Stomach (tissue), 19 donors: Measurements from ENCODE around the gene RBMY1B. TPM values are rescaled to one million over a fixed set of nuclear protein-coding genes. Genes with fewer than 3 reads are reported as not detected.
"Not testable (repeated sequence)": the region's sequence is repeated elsewhere in the genome, so short reads cannot be mapped to it uniquely, and the experiment has no call there.

Experiments used
- DNase-seq, 2 donors: peaks; one replicate each; pipeline versions ENCODE4 v3.0.0 to v3.0.0-alpha.2; 2013 to 2019
- H3K27ac ChIP-seq, 5 donors: fragments of 200-600 bp in 4 of 5; sonication (generic) in 4 of 5; one replicate each; pipeline ENCODE4 v1.5.1; 2013 to 2019; ENCODE audit warnings: mild to moderate bottlenecking in 1 of 5, moderate library complexity in 1 of 5
- H3K27me3 ChIP-seq, 3 donors: fragments of 200-600 bp; sonication (generic); one replicate each; pipeline ENCODE4 v1.5.1; 2017 to 2019; ENCODE audit warnings: mixed run types in 1 of 3
- H3K36me3 ChIP-seq, 4 donors: fragments of 200-600 bp; sonication (generic); 1 replicate in 3 of 4; 2 replicates in 1 of 4; pipeline ENCODE4 v1.5.1; 2016 to 2019
- H3K4me1 ChIP-seq, 4 donors: fragments of 200-600 bp; sonication (generic); one replicate each; pipeline ENCODE4 v1.5.1; 2016 to 2019
- H3K4me3 ChIP-seq, 4 donors: fragments of 200-600 bp; sonication (generic) in 3 of 4; one replicate each; pipeline ENCODE4 v1.5.1; 2016 to 2019; ENCODE audit warnings: mild to moderate bottlenecking in 1 of 4
- H3K9me3 ChIP-seq, 4 donors: fragments of 200-600 bp; sonication (generic); one replicate each; pipeline ENCODE4 v1.5.1; 2016 to 2019
- CTCF ChIP-seq, 7 experiments: fragments of 450-650 bp in 4 of 7; fragments of 200-600 bp in 3 of 7; sonication (generic) in 3 of 7; IDR thresholded peaks; one replicate each; pipeline ENCODE4 v1.5.1; 2016 to 2019; ENCODE audit warnings: antibody characterized with exemption in 7 of 7, control low read depth in 2 of 7, mild to moderate bottlenecking in 1 of 7
- EP300 ChIP-seq: sonication (generic); formaldehyde crosslinking; IDR thresholded peaks from one replicate; pipeline ENCODE4 v1.6.1; 2017; ENCODE audit warnings: antibody characterized with exemption
- POLR2A ChIP-seq, 4 donors: fragments of 450-650 bp; IDR thresholded peaks; one replicate each; pipeline ENCODE4 v1.6.1; 2016; ENCODE audit warnings: antibody characterized with exemption in 4 of 4, control low read depth in 2 of 4, mild to moderate bottlenecking in 1 of 4, moderate library complexity in 1 of 4
- POLR2AphosphoS5 ChIP-seq, 3 donors: sonication (generic); formaldehyde crosslinking; IDR thresholded peaks; one replicate each; pipeline ENCODE4 v1.6.1; 2016; ENCODE audit warnings: antibody characterized with exemption in 3 of 3
- WGBS, 5 donors: extraction: QIAGEN DNeasy Blood & Tissue Kit in 3 of 5; methylation state at CpG; one replicate each; pipeline versions ENCODE4 v1.1.5 to v1.1.7; 2013 to 2018; 5-methylcytosine and 5-hydroxymethylcytosine counted together
- intact Hi-C: fragments of 100-400 bp; cut with DNase I; formaldehyde crosslinking; loops from one replicate; pipeline ENCODE4 v1.15.1; 2023; ENCODE audit warnings: low total_unique reads
- long read RNA-seq, 10 donors: transcript quantifications; one replicate each; lab custom pipeline, GENCODE V29; 2026
- polyA plus RNA-seq, 3 donors: library from polyadenylated mRNA; stranded (reverse); fragments of 200-250 nt; gene quantifications; one replicate each; pipeline ENCODE4 v1.2.3, GENCODE V29; 2013
- total RNA-seq, 5 donors: library from RNA; depleted of rRNA; stranded (reverse); fragments of >200 nt; gene quantifications; one replicate each; pipeline versions ENCODE4 v1.1.0 to v1.2.3, GENCODE V29; 2014 to 2016
- donor health status: healthy with polysubstance abuse.
- donor health status: Bipolar disorder and iron deficiency.
- donor health status: healthy.

The RBMY1B gene
- total RNA-seq (not detected), polyA plus RNA-seq (not detected)
- long read RNA-seq, donor 1: 0 reads
- long read RNA-seq, donor 2: 0 reads
- long read RNA-seq, donor 3: 0 reads
- long read RNA-seq, donor 4: 0 reads
- long read RNA-seq, donor 5: 0 reads
- long read RNA-seq, donor 6: 0 reads
- long read RNA-seq, donor 7: 0 reads
- long read RNA-seq, donor 8: 0 reads
- long read RNA-seq, donor 9: 0 reads
- long read RNA-seq, donor 10: 0 reads

DNA sequence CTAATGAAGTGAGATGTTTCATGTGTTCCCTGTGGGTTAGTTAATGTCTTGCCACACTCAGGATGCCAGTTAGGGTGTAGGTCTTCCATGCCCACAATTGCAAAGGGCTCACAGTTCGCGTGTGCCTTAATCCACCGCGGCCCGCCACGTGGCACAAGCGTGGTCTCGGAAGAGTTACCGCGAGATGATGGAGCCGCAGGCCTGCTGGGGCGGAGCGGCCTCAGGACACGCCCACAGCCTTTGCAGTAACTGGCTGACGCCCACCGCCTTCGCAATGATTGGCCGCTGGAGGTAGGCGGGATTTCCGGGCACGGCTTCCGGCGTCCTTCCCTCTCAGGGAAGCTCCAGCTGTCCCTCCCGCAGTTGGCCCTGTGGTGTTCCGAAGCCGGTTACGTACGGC, at the start of gene RBMY1B:
Gene RBMY1B (plus strand): TSS at position 301 of the 400 bp plus-strand sequence. CDS start 2,013 bp downstream, outside the sequence.
- H3K4me3 ChIP-seq, DNase-seq, H3K9me3 ChIP-seq, H3K27ac ChIP-seq, H3K36me3 ChIP-seq, H3K27me3 ChIP-seq, H3K4me1 ChIP-seq, intact Hi-C loops: not testable (repeated sequence)
- no CpG with 5 or more reads among the region's 28 CpGs for WGBS, 5 donors

DNA sequence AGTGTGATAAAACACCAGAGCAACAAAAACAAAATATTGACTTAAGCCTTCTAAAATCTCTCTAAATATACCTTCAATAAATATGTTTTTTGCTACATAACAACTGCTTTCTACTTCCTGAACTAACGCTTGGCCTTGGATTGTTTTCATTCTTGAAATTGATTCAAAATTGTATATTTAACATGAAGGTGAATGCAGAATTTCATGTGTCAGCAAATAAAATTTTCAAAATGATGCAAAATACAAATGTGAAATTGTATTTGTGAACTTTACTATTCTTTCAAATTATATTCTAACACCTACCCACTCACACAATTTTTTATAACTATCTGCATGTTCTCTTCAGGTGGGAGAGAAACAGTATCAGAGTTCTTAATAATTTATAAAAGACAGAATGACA, 48.2 kb upstream of the RBMY1B start:
- H3K9me3 ChIP-seq, intact Hi-C loops, H3K27ac ChIP-seq, DNase-seq, H3K4me3 ChIP-seq, H3K4me1 ChIP-seq, H3K36me3 ChIP-seq, H3K27me3 ChIP-seq: not testable (repeated sequence)
- 68 to 79% (median 75%) methylated on average over 1 of the region's 1 CpG; no CpG with 5 or more reads in 2 of the 5 donors for WGBS, 5 donors

DNA sequence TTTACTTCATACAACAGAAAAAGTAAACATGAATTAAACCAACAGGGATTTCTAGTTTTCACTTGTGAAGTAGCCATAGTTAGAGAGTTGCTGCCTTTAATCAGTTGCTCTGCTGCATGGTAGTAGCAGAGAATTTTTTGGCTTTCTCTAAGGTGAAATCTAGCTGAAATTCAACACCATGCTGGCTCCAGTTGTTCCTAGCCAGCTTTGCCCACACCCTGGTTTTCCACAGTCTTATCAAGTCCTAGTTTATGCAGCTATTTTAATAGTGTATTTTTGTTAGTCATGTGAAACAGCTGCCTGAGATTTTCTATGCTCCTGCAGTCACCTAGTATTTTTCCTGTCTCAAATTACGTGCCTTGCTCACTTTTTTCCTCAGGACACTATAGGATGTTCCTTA, 28.2 kb upstream of the RBMY1B start:
- intact Hi-C loops: no loop called here
- Histone ChIP-seq H3K36me3 (no peaks in the 10 kb centered on the region), H3K27me3 (no peaks in the 10 kb centered on the region), H3K27ac (no peak overlapping the region), H3K4me1 (no peaks in the 10 kb centered on the region), H3K9me3 (no peaks in the 10 kb centered on the region), H3K4me3 (no peak overlapping the region)
- 10 to 42% (median 36%) methylated on average over 1 of the region's 1 CpG; no CpG with 5 or more reads in 2 of the 5 donors for WGBS, 5 donors
- DNase-seq: no peak
- no peak for TF ChIP-seq POLR2A (IDR thresholded peaks at IDR 0.05)
- no peak for TF ChIP-seq EP300
- no peak for TF ChIP-seq CTCF (IDR thresholded peaks at IDR 0.05)
- no peak for TF ChIP-seq POLR2AphosphoS5 (IDR thresholded peaks at IDR 0.05)

DNA sequence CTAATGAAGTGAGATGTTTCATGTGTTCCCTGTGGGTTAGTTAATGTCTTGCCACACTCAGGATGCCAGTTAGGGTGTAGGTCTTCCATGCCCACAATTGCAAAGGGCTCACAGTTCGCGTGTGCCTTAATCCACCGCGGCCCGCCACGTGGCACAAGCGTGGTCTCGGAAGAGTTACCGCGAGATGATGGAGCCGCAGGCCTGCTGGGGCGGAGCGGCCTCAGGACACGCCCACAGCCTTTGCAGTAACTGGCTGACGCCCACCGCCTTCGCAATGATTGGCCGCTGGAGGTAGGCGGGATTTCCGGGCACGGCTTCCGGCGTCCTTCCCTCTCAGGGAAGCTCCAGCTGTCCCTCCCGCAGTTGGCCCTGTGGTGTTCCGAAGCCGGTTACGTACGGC, 23.4 kb downstream of the RBMY1B start, which contains the start of gene RBMY1A1:
Gene RBMY1A1 (plus strand): TSS at position 301 of the 400 bp plus-strand sequence. CDS start 2,013 bp downstream, outside the sequence.
- intact Hi-C loops, H3K9me3 ChIP-seq, DNase-seq, H3K4me1 ChIP-seq, H3K27ac ChIP-seq, H3K27me3 ChIP-seq, H3K36me3 ChIP-seq, H3K4me3 ChIP-seq: not testable (repeated sequence)
- no CpG with 5 or more reads among the region's 28 CpGs for WGBS, 5 donors

DNA sequence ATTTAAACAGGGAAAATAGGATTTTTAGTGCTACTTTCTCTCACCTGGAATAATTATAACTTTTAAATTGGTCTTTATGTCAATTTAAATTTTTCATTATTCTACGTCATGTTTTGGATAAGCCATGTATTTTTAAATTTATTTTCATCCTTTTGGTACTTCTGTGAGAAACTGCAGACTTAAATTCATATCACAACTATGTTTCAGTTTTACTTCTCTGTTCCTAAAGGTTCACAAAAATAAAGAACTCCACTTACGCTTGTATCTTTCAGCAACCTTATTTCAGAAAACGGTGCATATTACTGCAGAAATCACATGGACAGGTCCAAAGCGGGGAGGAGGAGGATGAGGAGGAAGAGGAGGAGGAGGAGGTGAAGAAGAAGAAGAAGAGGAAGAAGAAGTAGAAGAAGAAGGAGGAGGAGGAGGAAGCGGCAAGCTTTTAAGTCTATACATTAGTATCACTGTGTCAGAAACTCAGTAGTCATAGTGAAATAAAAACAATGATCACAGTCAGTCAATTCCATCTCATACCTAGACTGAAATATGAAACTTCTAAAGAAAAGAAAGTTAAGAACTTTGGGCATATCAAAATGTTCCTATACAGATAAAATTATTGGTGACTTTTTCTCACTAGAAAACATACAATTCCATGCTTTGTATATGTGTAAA, 48.3 kb downstream of the RBMY1B start:
- H3K27ac ChIP-seq, H3K9me3 ChIP-seq, H3K36me3 ChIP-seq, H3K27me3 ChIP-seq, H3K4me1 ChIP-seq, intact Hi-C loops, DNase-seq, H3K4me3 ChIP-seq: not testable (repeated sequence)
- WGBS, 5 donors: no CpG with 5 or more reads among the region's 5 CpGs

Other genes starting within 250 kb of the RBMY1B start
- gene RBMY1A1, start 23.5 kb downstream of the RBMY1B start, total RNA-seq: not detected
- not detected for gene RBMY1A1, start 23.5 kb downstream of the RBMY1B start, polyA plus RNA-seq